ENCODE data around the gene NAALADL2.

GRCh38 chr3:175552929-175553328 lies 693.8 kb downstream of the NAALADL2 start:
- TF ChIP-seq, protein P1, sequence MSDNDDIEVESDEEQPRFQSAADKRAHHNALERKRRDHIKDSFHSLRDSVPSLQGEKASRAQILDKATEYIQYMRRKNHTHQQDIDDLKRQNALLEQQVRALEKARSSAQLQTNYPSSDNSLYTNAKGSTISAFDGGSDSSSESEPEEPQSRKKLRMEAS (IDR thresholded peaks at IDR 0.05): no peak
- no peak for TF ChIP-seq YY1 (IDR thresholded peaks at IDR 0.05; ENCODE audit: low read depth)
- no peak for TF ChIP-seq CEBPB (IDR thresholded peaks at IDR 0.05)
- TF ChIP-seq, protein P2, sequence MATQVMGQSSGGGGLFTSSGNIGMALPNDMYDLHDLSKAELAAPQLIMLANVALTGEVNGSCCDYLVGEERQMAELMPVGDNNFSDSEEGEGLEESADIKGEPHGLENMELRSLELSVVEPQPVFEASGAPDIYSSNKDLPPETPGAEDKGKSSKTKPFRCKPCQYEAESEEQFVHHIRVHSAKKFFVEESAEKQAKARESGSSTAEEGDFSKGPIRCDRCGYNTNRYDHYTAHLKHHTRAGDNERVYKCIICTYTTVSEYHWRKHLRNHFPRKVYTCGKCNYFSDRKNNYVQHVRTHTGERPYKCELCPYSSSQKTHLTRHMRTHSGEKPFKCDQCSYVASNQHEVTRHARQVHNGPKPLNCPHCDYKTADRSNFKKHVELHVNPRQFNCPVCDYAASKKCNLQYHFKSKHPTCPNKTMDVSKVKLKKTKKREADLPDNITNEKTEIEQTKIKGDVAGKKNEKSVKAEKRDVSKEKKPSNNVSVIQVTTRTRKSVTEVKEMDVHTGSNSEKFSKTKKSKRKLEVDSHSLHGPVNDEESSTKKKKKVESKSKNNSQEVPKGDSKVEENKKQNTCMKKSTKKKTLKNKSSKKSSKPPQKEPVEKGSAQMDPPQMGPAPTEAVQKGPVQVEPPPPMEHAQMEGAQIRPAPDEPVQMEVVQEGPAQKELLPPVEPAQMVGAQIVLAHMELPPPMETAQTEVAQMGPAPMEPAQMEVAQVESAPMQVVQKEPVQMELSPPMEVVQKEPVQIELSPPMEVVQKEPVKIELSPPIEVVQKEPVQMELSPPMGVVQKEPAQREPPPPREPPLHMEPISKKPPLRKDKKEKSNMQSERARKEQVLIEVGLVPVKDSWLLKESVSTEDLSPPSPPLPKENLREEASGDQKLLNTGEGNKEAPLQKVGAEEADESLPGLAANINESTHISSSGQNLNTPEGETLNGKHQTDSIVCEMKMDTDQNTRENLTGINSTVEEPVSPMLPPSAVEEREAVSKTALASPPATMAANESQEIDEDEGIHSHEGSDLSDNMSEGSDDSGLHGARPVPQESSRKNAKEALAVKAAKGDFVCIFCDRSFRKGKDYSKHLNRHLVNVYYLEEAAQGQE (IDR thresholded peaks at IDR 0.05; ENCODE audit: low read depth): no peak
- TF ChIP-seq, protein P3, sequence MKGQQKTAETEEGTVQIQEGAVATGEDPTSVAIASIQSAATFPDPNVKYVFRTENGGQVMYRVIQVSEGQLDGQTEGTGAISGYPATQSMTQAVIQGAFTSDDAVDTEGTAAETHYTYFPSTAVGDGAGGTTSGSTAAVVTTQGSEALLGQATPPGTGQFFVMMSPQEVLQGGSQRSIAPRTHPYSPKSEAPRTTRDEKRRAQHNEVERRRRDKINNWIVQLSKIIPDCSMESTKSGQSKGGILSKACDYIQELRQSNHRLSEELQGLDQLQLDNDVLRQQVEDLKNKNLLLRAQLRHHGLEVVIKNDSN (IDR thresholded peaks at IDR 0.05): no peak
- no peak for TF ChIP-seq TAF1 (IDR thresholded peaks at IDR 0.05; ENCODE audit: low read depth)
- TF ChIP-seq FOXM1 (IDR thresholded peaks at IDR 0.05; ENCODE audit: borderline replicate concordance, low read depth): no peak
- no peak for TF ChIP-seq RAD21 (IDR thresholded peaks at IDR 0.05; ENCODE audit: low read depth)
- TF ChIP-seq NFIC (IDR thresholded peaks at IDR 0.05): no peak
- no peak for TF ChIP-seq EP300 (IDR thresholded peaks at IDR 0.05; ENCODE audit: borderline replicate concordance)
- no peak for TF ChIP-seq CREB1 (IDR thresholded peaks at IDR 0.05; ENCODE audit: low read depth)
- TF ChIP-seq EGR1 (IDR thresholded peaks at IDR 0.05): no peak
- TF ChIP-seq TEAD4 (IDR thresholded peaks at IDR 0.05): no peak
- TF ChIP-seq ZBTB7A (IDR thresholded peaks at IDR 0.05; ENCODE audit: low read depth): no peak
